Kidney (tissue), 14 donors: Measurements from ENCODE around the gene SH3RF3. TPM values are rescaled to one million over a fixed set of nuclear protein-coding genes. Genes with fewer than 3 reads are reported as not detected.

Experiments
- DNase-seq, 5 donors: peaks; one replicate each; pipeline ENCODE4 v3.0.0-alpha.2; 2013 to 2020
- FAIRE-seq: peaks from 2 replicates; lab custom pipeline; 2012; peaks lifted over from hg19 to GRCh38; lab: Jason Lieb, UNC
- H3K27ac ChIP-seq, 2 donors: one replicate each; pipeline ENCODE4 v1.7.0; 2013; ENCODE audit warnings: low read depth in 2 of 2, low read length in 2 of 2, inconsistent platforms in 1 of 2
- H3K27me3 ChIP-seq: one replicate; pipeline ENCODE4 v1.7.1; 2013; ENCODE audit warnings: low read length, inconsistent platforms; ENCODE audit not compliant: control insufficient read depth, insufficient read depth
- H3K36me3 ChIP-seq, 3 donors: one replicate each; pipeline versions ENCODE4 v1.7.0 to v1.7.1; 2013; ENCODE audit warnings: low read length in 3 of 3, control low read depth in 1 of 3, inconsistent platforms in 1 of 3; ENCODE audit not compliant: insufficient read depth in 3 of 3, control insufficient read depth in 2 of 3
- H3K4me1 ChIP-seq, 3 donors: one replicate each; pipeline versions ENCODE4 v1.7.0 to v1.7.1; 2013; ENCODE audit warnings: low read length in 3 of 3, inconsistent platforms in 1 of 3, low read depth in 1 of 3; ENCODE audit not compliant: control insufficient read depth in 2 of 3, insufficient read depth in 2 of 3
- H3K4me3 ChIP-seq, 3 donors: one replicate each; pipeline versions ENCODE4 v1.7.0 to v1.8.1; 2013; ENCODE audit warnings: low read length in 3 of 3, control low read depth in 1 of 3, inconsistent platforms in 1 of 3
- H3K9ac ChIP-seq, 3 donors: one replicate each; pipeline versions ENCODE4 v1.7.0 to v1.7.1; 2013; ENCODE audit warnings: low read length in 3 of 3, control low read depth in 1 of 3, inconsistent platforms in 1 of 3
- H3K9me3 ChIP-seq, 3 donors: one replicate each; pipeline versions ENCODE4 v1.7.0 to v1.7.1; 2013; ENCODE audit warnings: low read length in 3 of 3, control low read depth in 1 of 3, inconsistent platforms in 1 of 3; ENCODE audit not compliant: control insufficient read depth in 2 of 3, insufficient read depth in 1 of 3
- CTCF ChIP-seq: IDR thresholded peaks from 3 replicates; pipeline ENCODE4 v1.5.1; 2012; ENCODE audit warnings: mild to moderate bottlenecking, moderate library complexity, borderline replicate concordance; ENCODE audit not compliant: insufficient read depth; ENCODE audit errors: extremely low read depth
- intact Hi-C: fragments of 100-400 bp; cut with DNase I; formaldehyde crosslinking; loops from one replicate; pipeline ENCODE4 v1.11.1; 2022
- polyA plus RNA-seq: library from polyadenylated mRNA; stranded (reverse); fragments of 350-450 nt; fragmentation: Illumina TruSeq; extraction: RNeasy Lipid Tissue Mini Kit (QIAGEN cat#74804); gene quantifications from one replicate; pipeline ENCODE4 v1.2.3, GENCODE V29; 2014; ENCODE audit warnings: low read depth, low replicate concordance; ENCODE audit not compliant: insufficient read depth
- total RNA-seq: library from RNA; stranded (reverse); fragmentation: NEBNext Ultra II Directional; extraction: Animal tissue kit (Norgen Biotek cat#: 25700); gene quantifications from one replicate; pipeline ENCODE4 v1.2.1, GENCODE V29; 2021
- donor health status: control.
- donor health status: control.
- donor health status: control.
- donor health status: control.
- donor health status: control.
- donor health status: DM: yes; HTN: yes; CAD: no.
- donor health status: Normal renal cell carcinoma (clear cell type).

Gene SH3RF3
- total and polyA plus RNA-seq, 2 donors from 2014 or later: 1.7 to 10.7 TPM

GRCh38 chr2:109350526-109350925 is 221.5 kb downstream of the SH3RF3 start:
- Histone ChIP-seq H3K36me3 (no peaks in the 10 kb centered on the region), H3K27ac (no peak overlapping the region), H3K4me1 (peaks cover 0 to 24% (median 10%) of the 10 kb centered on the region in 3 donors), H3K27me3 (no peaks in the 10 kb centered on the region), H3K9me3 (no peaks in the 10 kb centered on the region), H3K9ac (no peak overlapping the region), H3K4me3 (no peak overlapping the region)
- intact Hi-C loops: no loop called here
- no peak for TF ChIP-seq CTCF
- DNase-seq: no peak
- FAIRE-seq: no peak

- Histone ChIP-seq H3K36me3 (no peaks in the 10 kb centered on the region), H3K27me3 (no peaks in the 10 kb centered on the region), H3K4me1 (peaks cover 0 to 24% (median 10%) of the 10 kb centered on the region in 3 donors), H3K4me3 (no peak overlapping the region), H3K27ac (no peak overlapping the region), H3K9ac (no peak overlapping the region), H3K9me3 (no peaks in the 10 kb centered on the region)
- intact Hi-C loops: no loop called here
- FAIRE-seq (no peak), DNase-seq (peak in 1 of 5 donors; percentile 33)
- TF ChIP-seq CTCF: no peak
Measured at GRCh38 chr2:109351164-109351756, 222.3 kb downstream of the SH3RF3 start.

DNA sequence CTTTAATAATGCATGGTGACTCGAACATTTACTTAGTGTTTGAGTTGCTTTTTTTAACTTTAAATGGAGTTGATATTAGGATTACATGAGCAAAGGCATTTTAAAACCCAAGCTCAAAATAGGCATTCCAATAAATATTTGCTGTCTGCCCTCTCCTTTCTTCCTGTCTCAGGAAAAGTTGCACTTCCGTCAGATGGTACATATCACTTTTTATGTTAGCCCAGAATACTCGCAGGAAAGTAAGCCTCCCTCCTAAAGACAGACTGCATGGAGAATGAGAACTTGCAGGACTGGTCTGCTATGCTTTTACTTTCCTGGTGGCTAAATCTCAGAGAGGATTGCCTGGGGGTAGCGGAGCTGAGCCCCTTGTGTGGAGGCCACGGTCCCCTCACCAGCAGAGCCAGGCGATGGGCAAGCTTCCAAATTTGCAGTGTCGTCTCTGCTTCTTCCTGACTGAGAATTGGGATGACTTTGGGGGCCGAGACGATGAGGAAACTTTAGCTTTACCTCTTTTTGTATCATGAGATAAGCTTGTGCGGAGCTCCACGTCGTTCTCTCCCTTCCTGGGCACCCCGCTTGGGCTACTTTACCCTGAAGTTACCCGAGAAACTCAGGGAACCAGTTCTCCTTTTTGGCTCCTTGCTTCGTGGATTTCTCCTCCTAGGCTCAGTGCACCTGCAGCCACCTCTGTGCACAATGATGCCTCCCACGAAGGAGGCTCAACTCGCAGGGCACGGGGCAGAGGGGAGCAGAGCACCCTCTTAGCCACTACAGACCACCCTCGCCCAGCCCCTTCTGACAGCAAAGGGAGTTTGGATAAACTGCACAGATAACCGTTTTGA is 223.3 kb downstream of the SH3RF3 start:
- Histone ChIP-seq H3K9ac (no peak overlapping the region), H3K36me3 (no peaks in the 10 kb centered on the region), H3K4me3 (no peak overlapping the region), H3K4me1 (peaks cover 0 to 24% (median 10%) of the 10 kb centered on the region in 3 donors), H3K27ac (no peak overlapping the region), H3K27me3 (no peaks in the 10 kb centered on the region), H3K9me3 (no peaks in the 10 kb centered on the region)
- no peak for TF ChIP-seq CTCF
- intact Hi-C loops: no loop called here
- DNase-seq (peak in 2 of 5 donors; percentile 25 to 70), FAIRE-seq (no peak)
